Measurements from ENCODE around the gene DYNLT1. TPM values are rescaled to one million over a fixed set of nuclear protein-coding genes. Genes with fewer than 3 reads are reported as not detected.

The DYNLT1 gene
- polyA plus RNA-seq, 1 experiment, result 175 TPM

- Histone ChIP-seq H3K36me3 (ENCODE audit: control insufficient read depth, insufficient read depth, low read length) (peaks cover 2% of the 10 kb centered on the region; the same call in 1 of the 2 replicates), H3K27me3 (ENCODE audit: control insufficient read depth, insufficient read depth, low read length) (no peaks in the 10 kb centered on the region), H3K4me3 (ENCODE audit: low read depth, low read length) (peak overlapping the region; percentile 92)
- ChIA-PET CTCF (interaction anchor here (1.0 to 4.1 kb wide), 4 partner anchors 14 to 46 kb away, joined by 3 to 19 read pairs (median 6); no protein-coding TSS in a partner anchor), POLR2A (interaction anchor here (0.5 kb wide), 1 partner anchor 62 kb away, joined by 9 read pairs; no protein-coding TSS in a partner anchor)
- no peak for TF ChIP-seq CTCF (IDR thresholded peaks at IDR 0.05; ENCODE audit: insufficient read depth, low read depth, low read length)
- DNase-seq (ENCODE audit: low read depth), result no peak
Measured at GRCh38 chr6:158645064-158646022, 800 bp upstream of the DYNLT1 start.

GRCh38 chr6:158643836-158644230, 710 bp downstream of the DYNLT1 start:
- ChIA-PET CTCF (interaction anchor here (1.1 to 4.1 kb wide), 5 partner anchors 16 to 124 kb away, joined by 3 to 19 read pairs (median 6); no protein-coding TSS in a partner anchor), POLR2A (interaction anchor here (0.6 kb wide), 1 partner anchor 356 kb away, joined by 3 read pairs; no protein-coding TSS in a partner anchor)
- Histone ChIP-seq H3K27me3 (ENCODE audit: control insufficient read depth, insufficient read depth, low read length) (no peaks in the 10 kb centered on the region), H3K36me3 (ENCODE audit: control insufficient read depth, insufficient read depth, low read length) (peaks cover 3% of the 10 kb centered on the region), H3K4me3 (ENCODE audit: low read depth, low read length) (peak overlapping the region; percentile 92)
- no peak for DNase-seq (ENCODE audit: low read depth)
- TF ChIP-seq CTCF (IDR thresholded peaks at IDR 0.05; ENCODE audit: insufficient read depth, low read depth, low read length), result no peak

- TF ChIP-seq CTCF (IDR thresholded peaks at IDR 0.05; ENCODE audit: insufficient read depth, low read depth, low read length), result no peak
- Histone ChIP-seq H3K4me3 (ENCODE audit: low read depth, low read length) (no peak overlapping the region), H3K27me3 (ENCODE audit: control insufficient read depth, insufficient read depth, low read length) (no peaks in the 10 kb centered on the region), H3K36me3 (ENCODE audit: control insufficient read depth, insufficient read depth, low read length) (peaks cover 5% of the 10 kb centered on the region)
- CTCF ChIA-PET, result interaction anchor here (0.6 to 4.1 kb wide), 5 partner anchors 12 to 1255 kb away, joined by 3 to 19 read pairs (median 3); no protein-coding TSS in a partner anchor
- POLR2A ChIA-PET, result no interaction called here
- DNase-seq (ENCODE audit: low read depth), result no peak
Measured at GRCh38 chr6:158642097-158642601, 2.4 kb downstream of the DYNLT1 start.

GRCh38 chr6:158640519-158640918, 4.0 kb downstream of the DYNLT1 start:
- ChIA-PET POLR2A (no interaction called here), CTCF (no interaction called here)
- Histone ChIP-seq H3K27me3 (ENCODE audit: control insufficient read depth, insufficient read depth, low read length) (no peaks in the 10 kb centered on the region), H3K36me3 (ENCODE audit: control insufficient read depth, insufficient read depth, low read length) (peaks cover 9% of the 10 kb centered on the region), H3K4me3 (ENCODE audit: low read depth, low read length) (no peak overlapping the region)
- no peak for DNase-seq (ENCODE audit: low read depth)
- no peak for TF ChIP-seq CTCF (IDR thresholded peaks at IDR 0.05; ENCODE audit: insufficient read depth, low read depth, low read length)

- no peak for TF ChIP-seq CTCF (IDR thresholded peaks at IDR 0.05; ENCODE audit: insufficient read depth, low read depth, low read length)
- Histone ChIP-seq H3K27me3 (ENCODE audit: control insufficient read depth, insufficient read depth, low read length) (no peaks in the 10 kb centered on the region), H3K36me3 (ENCODE audit: control insufficient read depth, insufficient read depth, low read length) (peaks cover 10% of the 10 kb centered on the region), H3K4me3 (ENCODE audit: low read depth, low read length) (no peak overlapping the region)
- ChIA-PET POLR2A (interaction anchor here (0.7 kb wide), 1 partner anchor 10 kb away, joined by 3 read pairs; no protein-coding TSS in a partner anchor), CTCF (interaction anchor here (1.7 kb wide), 1 partner anchor 21 kb away, joined by 5 read pairs; no protein-coding TSS in a partner anchor)
- DNase-seq (ENCODE audit: low read depth), result no peak
Measured at GRCh38 chr6:158639056-158639455, 5.5 kb downstream of the DYNLT1 start.
